ENCODE results near the gene ADCY2. TPM values are rescaled to one million over a fixed set of nuclear protein-coding genes. Genes with fewer than 3 reads are reported as not detected.

Gene ADCY2
- total RNA-seq, 1 experiment from 2014 or later: not detected

- CTCF ChIA-PET: no interaction called here
- no peak for TF ChIP-seq CTCF (IDR thresholded peaks at IDR 0.05; ENCODE audit: unreplicated experiment)
- BruUV-seq (replicated peaks): no TSS peak
- no peak for DNase-seq
- no peaks in the 10 kb centered on the region for H3K36me3 Mint-ChIP-seq (ENCODE audit: insufficient read depth, unreplicated experiment)
- intact Hi-C loops (cut with micrococcal nuclease; ENCODE audit: unreplicated experiment): loop anchor here (10.0 kb wide), 1 partner anchor 1000 kb away; no protein-coding TSS in a partner anchor
- H3K4me1 Mint-ChIP-seq (ENCODE audit: low read depth, unreplicated experiment): no peaks in the 10 kb centered on the region
- H3K27me3 Mint-ChIP-seq (ENCODE audit: unreplicated experiment): peaks cover 70% of the 10 kb centered on the region
- no peak overlapping the region for H3K4me3 Mint-ChIP-seq (ENCODE audit: low read depth, unreplicated experiment)
- H3K9me3 Mint-ChIP-seq (ENCODE audit: low read depth, unreplicated experiment): no peaks in the 10 kb centered on the region
- no peak overlapping the region for H3K27ac Mint-ChIP-seq (ENCODE audit: unreplicated experiment)
Observed at GRCh38 chr5:7814816-7815215, 418.9 kb downstream of the ADCY2 start.

DNA sequence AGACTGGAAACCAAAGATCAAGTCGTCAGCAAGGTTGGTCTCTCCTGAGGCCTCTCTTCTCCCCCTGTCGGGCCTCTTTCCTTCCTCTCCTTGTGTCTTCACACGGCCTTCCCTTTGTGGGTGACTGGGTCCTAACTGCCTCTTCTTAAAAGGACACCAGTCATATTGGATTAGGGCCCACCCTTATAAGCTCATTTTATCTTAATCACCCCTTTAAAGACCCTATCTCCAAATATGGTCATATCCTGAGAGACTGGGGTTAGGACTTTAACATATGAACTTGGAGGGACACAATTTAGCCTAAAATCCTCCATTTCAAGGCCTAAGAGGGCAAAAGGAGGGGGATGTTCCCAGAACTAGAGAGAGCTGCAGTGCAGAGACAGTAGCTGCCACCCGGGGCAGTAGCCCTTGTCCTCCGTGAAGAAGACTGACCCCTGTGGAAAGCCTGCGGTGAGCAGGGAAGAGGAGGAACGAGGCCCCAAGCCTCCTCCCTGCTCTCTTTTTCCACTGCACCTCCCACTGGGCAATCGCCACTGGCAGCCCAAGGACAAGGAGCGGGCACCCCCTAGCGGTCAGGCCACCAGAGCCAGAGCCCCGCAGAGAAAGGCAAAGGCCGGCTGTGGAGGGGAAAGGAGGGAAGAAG is 420.1 kb downstream of the ADCY2 start:
- peaks cover 71% of the 10 kb centered on the region for H3K27me3 Mint-ChIP-seq (ENCODE audit: unreplicated experiment)
- H3K27ac Mint-ChIP-seq (ENCODE audit: unreplicated experiment): no peak overlapping the region
- no peak overlapping the region for H3K4me3 Mint-ChIP-seq (ENCODE audit: low read depth, unreplicated experiment)
- peak; percentile 90 for DNase-seq
- intact Hi-C loops (cut with micrococcal nuclease; ENCODE audit: unreplicated experiment): loop anchor here (2.0 to 10.0 kb wide), 2 partner anchors 555 to 1001 kb away; no protein-coding TSS in a partner anchor
- no peaks in the 10 kb centered on the region for H3K4me1 Mint-ChIP-seq (ENCODE audit: low read depth, unreplicated experiment)
- CTCF ChIA-PET: no interaction called here
- no peaks in the 10 kb centered on the region for H3K9me3 Mint-ChIP-seq (ENCODE audit: low read depth, unreplicated experiment)
- peak; percentile 86 for TF ChIP-seq CTCF (IDR thresholded peaks at IDR 0.05; ENCODE audit: unreplicated experiment)
- no peaks in the 10 kb centered on the region for H3K36me3 Mint-ChIP-seq (ENCODE audit: insufficient read depth, unreplicated experiment)
- no TSS peak for BruUV-seq (replicated peaks)

GRCh38 chr5:7816535-7816901 is 420.6 kb downstream of the ADCY2 start:
- Mint-ChIP-seq H3K9me3 (ENCODE audit: low read depth, unreplicated experiment) (no peaks in the 10 kb centered on the region), H3K36me3 (ENCODE audit: insufficient read depth, unreplicated experiment) (no peaks in the 10 kb centered on the region), H3K27me3 (ENCODE audit: unreplicated experiment) (peaks cover 76% of the 10 kb centered on the region), H3K4me3 (ENCODE audit: low read depth, unreplicated experiment) (no peak overlapping the region), H3K4me1 (ENCODE audit: low read depth, unreplicated experiment) (no peaks in the 10 kb centered on the region), H3K27ac (ENCODE audit: unreplicated experiment) (no peak overlapping the region)
- DNase-seq: no peak
- intact Hi-C loops (cut with micrococcal nuclease; ENCODE audit: unreplicated experiment): loop anchor here (2.0 to 10.0 kb wide), 2 partner anchors 556 to 1002 kb away; no protein-coding TSS in a partner anchor
- no peak for TF ChIP-seq CTCF (IDR thresholded peaks at IDR 0.05; ENCODE audit: unreplicated experiment)
- no TSS peak for BruUV-seq (replicated peaks)
- CTCF ChIA-PET: interaction anchor here (0.7 kb wide), 1 partner anchor 1961 kb away, joined by 3 read pairs; no protein-coding TSS in a partner anchor

DNA sequence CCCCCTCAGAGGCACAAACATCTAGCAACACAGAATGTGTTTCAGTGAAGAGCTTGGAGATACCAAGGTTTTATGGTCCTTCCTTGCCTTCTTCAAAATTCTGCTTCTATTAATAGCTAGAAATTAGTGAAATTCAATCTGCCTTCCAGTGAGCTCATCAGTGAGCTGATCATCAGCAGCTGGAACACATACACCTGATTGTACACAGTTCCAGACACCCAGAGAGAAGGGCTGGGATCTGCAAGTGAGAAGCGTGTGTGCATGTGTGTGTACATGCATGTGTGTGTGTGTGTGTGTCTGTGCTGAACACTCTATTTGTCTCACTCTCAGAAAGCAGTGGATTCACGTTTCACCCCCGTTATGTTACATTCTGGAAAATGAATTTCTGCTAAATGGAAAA is 426.5 kb downstream of the ADCY2 start:
- no peak for TF ChIP-seq CTCF (IDR thresholded peaks at IDR 0.05; ENCODE audit: unreplicated experiment)
- no peak overlapping the region for H3K4me3 Mint-ChIP-seq (ENCODE audit: low read depth, unreplicated experiment)
- no peak for DNase-seq
- no peaks in the 10 kb centered on the region for H3K36me3 Mint-ChIP-seq (ENCODE audit: insufficient read depth, unreplicated experiment)
- no TSS peak for BruUV-seq (replicated peaks)
- H3K4me1 Mint-ChIP-seq (ENCODE audit: low read depth, unreplicated experiment): no peaks in the 10 kb centered on the region
- peaks cover 48% of the 10 kb centered on the region for H3K27me3 Mint-ChIP-seq (ENCODE audit: unreplicated experiment)
- CTCF ChIA-PET: no interaction called here
- H3K9me3 Mint-ChIP-seq (ENCODE audit: low read depth, unreplicated experiment): no peaks in the 10 kb centered on the region
- no peak overlapping the region for H3K27ac Mint-ChIP-seq (ENCODE audit: unreplicated experiment)
- intact Hi-C loops (cut with micrococcal nuclease; ENCODE audit: unreplicated experiment): no loop called here
